GM23248 (cell line): ENCODE results near the gene DENND1A. TPM values are rescaled to one million over a fixed set of nuclear protein-coding genes. Genes with fewer than 3 reads are reported as not detected.

Source experiments
- DNase-seq: peaks from one replicate; pipeline ENCODE4 v3.0.0-alpha.2; 2015
- H2AFZ ChIP-seq: fragments of 200-600 bp; sonication (generic); 2 replicates; pipeline ENCODE4 v1.6.1; 2016; ENCODE audit warnings: antibody characterized with exemption
- H3F3A ChIP-seq: fragments of 200-600 bp; sonication (generic); 2 replicates; pipeline ENCODE4 v1.6.1; 2016; ENCODE audit warnings: mild to moderate bottlenecking, antibody characterized with exemption, mixed run types; ENCODE audit not compliant: insufficient read depth
- H3K27ac ChIP-seq: fragments of 200-600 bp; sonication (generic); 2 replicates; pipeline ENCODE4 v1.5.1; 2016; ENCODE audit warnings: mild to moderate bottlenecking
- H3K27me3 ChIP-seq: fragments of 200-600 bp; sonication (generic); replicated peaks from 2 replicates; pipeline ENCODE4 v1.6.1; 2016; ENCODE audit warnings: mild to moderate bottlenecking; ENCODE audit not compliant: insufficient read depth
- H3K36me3 ChIP-seq: fragments of 200-600 bp; sonication (generic); 2 replicates; pipeline ENCODE4 v1.6.1; 2016; ENCODE audit warnings: low read depth, mild to moderate bottlenecking
- H3K4me1 ChIP-seq: fragments of 200-600 bp; sonication (generic); 2 replicates; pipeline ENCODE4 v1.6.1; 2016; ENCODE audit warnings: mild to moderate bottlenecking; ENCODE audit not compliant: insufficient read depth
- H3K4me2 ChIP-seq: fragments of 200-600 bp; sonication (generic); one replicate; pipeline ENCODE4 v1.6.1; 2016; ENCODE audit warnings: mild to moderate bottlenecking; ENCODE audit not compliant: unreplicated experiment
- H3K4me3 ChIP-seq: fragments of 200-600 bp; sonication (generic); 2 replicates; pipeline ENCODE4 v1.5.1; 2016; ENCODE audit warnings: mild to moderate bottlenecking
- H3K79me2 ChIP-seq: fragments of 200-600 bp; sonication (generic); 2 replicates; pipeline ENCODE4 v1.6.1; 2016; ENCODE audit warnings: mild to moderate bottlenecking; ENCODE audit not compliant: insufficient read depth
- H3K9ac ChIP-seq: fragments of 200-600 bp; sonication (generic); 2 replicates; pipeline ENCODE4 v1.6.1; 2016; ENCODE audit warnings: mild to moderate bottlenecking
- H3K9me2 ChIP-seq: fragments of 200-600 bp; sonication (generic); 2 replicates; pipeline ENCODE4 v1.6.1; 2016; ENCODE audit warnings: mixed run types, mild to moderate bottlenecking, moderate library complexity; ENCODE audit not compliant: insufficient read depth
- H3K9me3 ChIP-seq: fragments of 200-600 bp; sonication (generic); one replicate; pipeline ENCODE4 v1.6.1; 2017; ENCODE audit warnings: low read depth
- H4K20me1 ChIP-seq: fragments of 200-600 bp; sonication (generic); 2 replicates; pipeline ENCODE4 v1.6.0; 2016; ENCODE audit not compliant: insufficient read depth
- EZH2 ChIP-seq: fragments of 200-600 bp; sonication (generic); IDR thresholded peaks from 2 replicates; pipeline ENCODE4 v1.6.1; 2018; ENCODE audit warnings: antibody characterized with exemption, mild to moderate bottlenecking; ENCODE audit not compliant: insufficient read depth, poor library complexity, severe bottlenecking
- EZH2phosphoT487 ChIP-seq: fragments of 200-600 bp; sonication (generic); IDR thresholded peaks from 2 replicates; pipeline ENCODE4 v1.6.1; 2018; ENCODE audit warnings: antibody characterized with exemption, moderate library complexity, mild to moderate bottlenecking, low read depth; ENCODE audit not compliant: insufficient read depth
- WGBS, 2 experiments: methylation state at CpG; one replicate each; pipeline ENCODE4 v1.1.6; 2015 to 2017; ENCODE audit warnings: low lambda C conversion rate in 2 of 2, low coverage in 1 of 2; ENCODE audit errors: missing lambda C conversion rate in 2 of 2; 5-methylcytosine and 5-hydroxymethylcytosine counted together
- in situ Hi-C: fragments of 300-500 bp; cut with MboI; formaldehyde crosslinking; loops from 2 replicates; pipeline ENCODE4 v1.15.0; 2020
- polyA plus RNA-seq: library from polyadenylated mRNA; unstranded; fragments of >200 nt; fragmentation: Nextera tagmentation; extraction: Ambion mirVana; gene quantifications from 2 replicates; pipeline ENCODE4 v1.2.1, GENCODE V29; 2016
- total RNA-seq: library from RNA; depleted of rRNA; stranded (reverse); fragments of >200 nt; shearing (Covaris generic); gene quantifications from 2 replicates; pipeline ENCODE4 v1.2.3, GENCODE V29; 2014

DENND1A gene
- total and polyA plus RNA-seq, 2 experiments from 2014 or later: 13.2 to 16.4 TPM

DNA sequence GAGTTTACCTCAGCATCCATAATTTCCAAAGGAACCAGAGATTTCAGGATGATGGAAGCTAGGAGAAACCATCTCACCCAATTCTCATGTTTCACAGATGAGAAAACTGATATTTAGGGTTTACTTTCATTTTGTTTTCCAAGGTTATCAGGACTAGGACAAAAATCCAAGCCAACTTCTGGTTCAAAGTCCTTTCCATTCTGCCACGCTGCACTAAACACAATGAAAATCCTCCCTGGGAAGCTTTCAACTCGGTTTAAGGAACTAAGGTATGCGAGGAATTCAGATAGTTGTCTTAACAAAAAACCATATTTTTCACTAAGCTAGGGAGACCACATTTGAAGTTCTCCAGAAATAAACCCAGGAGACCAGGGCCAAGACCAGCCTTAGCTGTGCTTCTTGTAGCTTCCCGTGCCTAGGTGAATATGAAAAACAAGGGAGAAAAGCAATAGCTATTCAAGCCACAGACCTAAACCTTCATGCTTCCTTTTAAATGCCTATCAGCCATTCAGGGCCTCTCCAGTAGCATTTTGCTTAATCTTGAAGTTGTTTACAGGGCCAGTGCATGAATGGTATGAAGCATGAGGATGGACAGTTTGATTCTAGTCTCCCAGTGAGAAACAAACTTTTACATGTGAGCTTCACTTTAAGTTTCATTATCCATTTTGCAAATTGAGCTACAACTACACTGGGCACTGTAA lies 167.9 kb downstream of the DENND1A start:
- Histone ChIP-seq H3K9me2 (peaks cover 3% of the 10 kb centered on the region; the same call in 1 of the 2 replicates), H3K9ac (no peak overlapping the region), H3K4me1 (peaks cover 30% of the 10 kb centered on the region), H3K4me3 (no peak overlapping the region), H3K36me3 (no peaks in the 10 kb centered on the region), H3K79me2 (no peaks in the 10 kb centered on the region), H4K20me1 (no peaks in the 10 kb centered on the region), H3K27me3 (no peaks in the 10 kb centered on the region), H2AFZ (no peak overlapping the region), H3F3A (peaks cover 28% of the 10 kb centered on the region; the same call in 1 of the 2 replicates), H3K4me2 (peak overlapping the region; percentile 19), H3K9me3 (no peaks in the 10 kb centered on the region), H3K27ac (no peak overlapping the region)
- no peak for TF ChIP-seq EZH2phosphoT487
- TF ChIP-seq EZH2: no peak
- WGBS, 2 experiments: 87 to 95% methylated on average over 4 of the region's 4 CpGs
- no peak for DNase-seq
- in situ Hi-C loops: no loop called here

DNA sequence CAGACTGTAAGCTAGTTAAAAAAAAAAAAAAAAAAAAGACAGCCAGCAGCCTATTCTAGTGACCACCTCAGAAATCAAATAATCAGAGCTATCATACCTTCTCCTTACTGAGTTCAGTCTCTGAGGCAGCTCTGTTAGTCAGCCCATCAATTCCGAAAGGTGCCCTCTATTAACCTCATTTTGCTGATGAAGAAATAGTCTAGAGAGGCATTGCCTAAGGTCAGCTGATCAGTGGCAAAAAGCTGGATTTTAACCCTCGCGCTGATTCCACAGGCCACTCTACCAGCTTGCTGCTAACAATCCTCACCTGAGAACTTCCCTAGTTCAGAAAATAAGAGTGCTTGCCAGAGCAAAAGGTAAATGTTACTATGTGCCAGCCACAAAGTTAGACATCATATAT lies 172.0 kb downstream of the DENND1A start:
- no peak overlapping the region for H3K4me2 ChIP-seq
- peaks cover 3% of the 10 kb centered on the region; the same call in 1 of the 2 replicates for H3K9me2 ChIP-seq
- H3K79me2 ChIP-seq: no peaks in the 10 kb centered on the region
- H4K20me1 ChIP-seq: no peaks in the 10 kb centered on the region
- no peak overlapping the region for H2AFZ ChIP-seq
- no peaks in the 10 kb centered on the region for H3K36me3 ChIP-seq
- WGBS, 2 experiments: 99 to 100% methylated on average over 3 of the region's 3 CpGs
- in situ Hi-C loops: no loop called here
- peaks cover 13% of the 10 kb centered on the region for H3K4me1 ChIP-seq
- no peak overlapping the region for H3K27ac ChIP-seq
- H3F3A ChIP-seq: peaks cover 6% of the 10 kb centered on the region; the same call in 1 of the 2 replicates
- H3K4me3 ChIP-seq: no peak overlapping the region
- H3K9ac ChIP-seq: no peak overlapping the region
- H3K27me3 ChIP-seq: no peaks in the 10 kb centered on the region
- no peak for DNase-seq
- H3K9me3 ChIP-seq: no peaks in the 10 kb centered on the region
- TF ChIP-seq EZH2phosphoT487: no peak
- TF ChIP-seq EZH2: no peak

DNA sequence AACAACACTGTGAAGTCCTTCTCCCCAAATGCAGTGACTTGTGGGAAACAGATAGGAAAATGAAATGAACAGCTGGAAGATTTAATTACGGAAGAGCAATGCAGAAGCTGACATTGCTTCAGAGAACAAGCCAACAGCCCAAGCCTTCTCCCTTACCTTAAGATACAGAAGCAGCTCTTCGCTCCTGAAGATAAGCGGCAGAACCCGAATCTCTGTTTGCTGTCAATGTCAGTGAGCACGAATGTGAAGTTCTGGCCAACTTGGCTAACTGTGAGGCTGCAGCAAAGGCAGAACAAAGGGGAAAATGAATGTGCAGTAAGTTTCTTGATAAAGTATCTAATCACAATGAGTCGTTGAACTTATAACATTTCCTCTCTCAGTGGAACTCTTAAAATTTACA lies 172.4 kb downstream of the DENND1A start:
- no peak overlapping the region for H3K4me2 ChIP-seq
- no peaks in the 10 kb centered on the region for H4K20me1 ChIP-seq
- 98% methylated on average over 6 of the region's 6 CpGs for WGBS, 2 experiments
- H3K9ac ChIP-seq: no peak overlapping the region
- no peak overlapping the region for H3K27ac ChIP-seq
- H3K36me3 ChIP-seq: no peaks in the 10 kb centered on the region
- no peak overlapping the region for H2AFZ ChIP-seq
- DNase-seq: no peak
- peaks cover 2% of the 10 kb centered on the region; the same call in 1 of the 2 replicates for H3F3A ChIP-seq
- TF ChIP-seq EZH2phosphoT487: no peak
- TF ChIP-seq EZH2: no peak
- in situ Hi-C loops: no loop called here
- H3K4me3 ChIP-seq: no peak overlapping the region
- H3K79me2 ChIP-seq: no peaks in the 10 kb centered on the region
- H3K9me2 ChIP-seq: peaks cover 3% of the 10 kb centered on the region; the same call in 1 of the 2 replicates
- no peaks in the 10 kb centered on the region for H3K9me3 ChIP-seq
- peaks cover 12% of the 10 kb centered on the region for H3K4me1 ChIP-seq
- no peaks in the 10 kb centered on the region for H3K27me3 ChIP-seq

DNA sequence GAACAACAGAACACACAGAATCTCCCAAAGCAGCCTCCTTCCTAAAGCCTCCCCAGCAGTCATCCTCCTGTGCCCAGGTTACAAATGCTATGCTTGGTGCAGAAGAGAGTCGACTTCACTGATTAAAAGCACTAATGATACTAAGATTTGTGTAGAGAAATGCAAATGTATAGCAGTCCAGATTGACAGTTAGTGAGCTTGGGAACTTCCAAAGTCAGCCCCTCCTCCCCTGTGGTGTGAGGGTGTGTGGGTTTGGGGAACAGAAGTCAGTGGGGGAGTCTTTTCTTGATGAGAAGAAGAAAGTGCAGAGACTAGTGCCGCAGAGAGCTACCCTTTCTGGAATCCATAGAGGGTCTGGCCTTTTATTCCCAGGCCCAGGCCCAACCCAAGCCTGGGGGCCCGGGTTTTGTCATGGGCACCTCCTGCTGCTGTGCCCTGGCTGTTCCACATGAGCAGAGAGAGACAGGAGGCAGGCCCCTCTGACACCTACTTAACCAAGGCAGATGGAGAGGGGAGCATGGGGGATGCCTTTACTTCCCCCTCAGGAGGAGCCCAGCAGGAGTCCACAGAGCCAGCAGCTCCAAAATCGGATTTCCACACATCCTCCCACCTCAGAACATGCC lies 173.3 kb downstream of the DENND1A start:
- Histone ChIP-seq H4K20me1 (no peaks in the 10 kb centered on the region), H3K4me3 (no peak overlapping the region), H3K27me3 (no peaks in the 10 kb centered on the region), H3K36me3 (no peaks in the 10 kb centered on the region), H3K27ac (no peak overlapping the region), H3K4me1 (peaks cover 3% of the 10 kb centered on the region), H2AFZ (no peak overlapping the region), H3K9me3 (no peaks in the 10 kb centered on the region), H3K4me2 (no peak overlapping the region), H3F3A (no peaks in the 10 kb centered on the region), H3K9me2 (no peaks in the 10 kb centered on the region), H3K9ac (no peak overlapping the region), H3K79me2 (no peaks in the 10 kb centered on the region)
- TF ChIP-seq EZH2 (no peak), EZH2phosphoT487 (no peak)
- WGBS, 2 experiments: 84 to 87% methylated on average over 4 of the region's 4 CpGs
- DNase-seq: no peak
- in situ Hi-C loops: no loop called here
